ENCODE measurements around the gene PELI3.

PELI3 gene

DNA sequence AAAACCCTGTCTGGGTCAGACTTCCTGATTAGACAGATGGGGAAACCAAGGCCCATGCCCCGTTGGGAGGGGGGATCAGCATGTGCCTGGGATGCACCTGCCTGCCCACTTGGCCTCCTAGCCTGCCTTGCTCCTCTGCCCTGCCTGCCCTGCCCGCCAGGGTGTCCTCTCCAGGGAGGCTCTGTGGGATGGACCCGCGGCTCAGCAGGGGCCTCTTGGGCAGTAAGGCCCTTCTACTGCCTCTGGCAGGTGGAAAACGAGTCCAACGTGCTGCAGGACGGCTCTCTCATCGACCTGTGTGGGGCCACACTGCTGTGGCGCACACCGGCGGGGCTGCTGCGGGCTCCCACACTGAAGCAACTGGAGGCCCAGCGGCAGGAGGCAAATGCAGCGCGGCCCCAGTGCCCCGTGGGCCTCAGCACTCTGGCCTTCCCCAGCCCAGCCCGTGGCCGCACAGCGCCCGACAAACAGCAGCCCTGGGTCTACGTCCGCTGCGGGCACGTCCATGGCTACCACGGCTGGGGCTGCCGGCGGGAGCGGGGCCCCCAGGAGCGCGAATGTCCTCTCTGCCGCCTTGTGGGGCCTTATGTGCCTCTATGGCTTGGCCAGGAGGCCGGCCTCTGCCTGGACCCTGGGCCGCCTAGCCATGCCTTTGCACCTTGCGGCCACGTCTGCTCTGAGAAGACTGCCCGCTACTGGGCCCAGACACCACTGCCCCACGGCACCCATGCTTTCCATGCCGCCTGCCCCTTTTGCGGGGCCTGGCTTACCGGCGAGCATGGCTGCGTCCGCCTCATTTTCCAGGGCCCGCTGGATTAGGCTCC is 8.9 kb downstream of the PELI3 start:
- no peak for DNase-seq (ENCODE audit: low read depth)

GRCh38 chr11:66476173-66476840 is 9.6 kb downstream of the PELI3 start:
- DNase-seq (ENCODE audit: low read depth), result no peak

DNA sequence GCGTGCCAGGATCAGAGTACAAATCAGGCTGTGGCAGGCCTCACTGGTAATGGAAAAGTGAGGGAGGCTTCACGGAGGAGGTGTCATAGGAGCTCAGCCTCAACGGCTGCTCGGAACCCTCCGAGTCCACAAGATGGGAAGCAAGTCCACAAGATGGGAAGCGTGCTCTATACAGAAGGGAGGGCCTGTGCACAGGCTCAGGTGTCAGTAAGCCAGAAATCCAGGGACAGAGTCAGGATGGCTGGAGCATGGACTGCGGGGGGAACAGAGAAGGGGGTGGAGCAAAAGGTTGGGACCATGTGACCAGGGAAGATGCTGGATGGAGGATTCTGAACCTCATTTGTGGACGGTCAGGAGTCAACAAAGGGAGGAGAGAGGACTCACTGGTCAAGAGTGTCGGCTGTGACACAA is 10.1 kb downstream of the PELI3 start:
- DNase-seq (ENCODE audit: low read depth), result no peak

GRCh38 chr11:66477263-66478201 is 10.8 kb downstream of the PELI3 start:
- DNase-seq (ENCODE audit: low read depth), result no peak

DNA sequence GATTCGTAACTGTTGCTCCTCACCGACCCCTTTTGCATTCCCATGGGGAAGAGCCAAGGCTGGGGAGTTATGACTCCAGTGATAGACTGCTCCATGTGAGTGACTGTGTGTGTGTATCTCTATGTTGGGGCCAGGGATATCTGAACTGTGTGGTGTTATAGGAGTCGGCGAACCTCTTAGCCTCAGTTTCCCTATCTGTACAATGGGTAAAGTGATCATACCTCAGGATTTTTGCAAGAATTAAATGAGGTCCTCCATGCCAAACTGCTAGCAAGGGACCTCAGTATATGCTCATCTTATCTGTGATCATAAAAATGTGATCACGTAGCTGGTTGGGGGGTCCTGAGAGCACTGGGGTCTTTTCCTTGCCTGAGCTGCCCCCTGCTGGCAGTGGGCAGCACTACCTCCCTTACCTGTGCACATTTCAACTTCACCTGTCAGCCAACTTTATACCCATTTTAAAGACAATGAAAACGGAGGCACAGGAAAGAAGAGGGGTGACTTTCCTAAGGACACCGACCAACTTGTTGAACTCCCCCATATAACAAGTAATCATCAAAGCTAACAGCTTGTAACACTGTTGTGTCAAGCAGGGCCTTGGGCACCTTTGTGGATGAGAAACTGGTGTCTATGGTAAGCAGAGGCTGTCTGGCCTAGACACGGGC is 12.2 kb downstream of the PELI3 start:
- DNase-seq (ENCODE audit: low read depth), result no peak

DNA sequence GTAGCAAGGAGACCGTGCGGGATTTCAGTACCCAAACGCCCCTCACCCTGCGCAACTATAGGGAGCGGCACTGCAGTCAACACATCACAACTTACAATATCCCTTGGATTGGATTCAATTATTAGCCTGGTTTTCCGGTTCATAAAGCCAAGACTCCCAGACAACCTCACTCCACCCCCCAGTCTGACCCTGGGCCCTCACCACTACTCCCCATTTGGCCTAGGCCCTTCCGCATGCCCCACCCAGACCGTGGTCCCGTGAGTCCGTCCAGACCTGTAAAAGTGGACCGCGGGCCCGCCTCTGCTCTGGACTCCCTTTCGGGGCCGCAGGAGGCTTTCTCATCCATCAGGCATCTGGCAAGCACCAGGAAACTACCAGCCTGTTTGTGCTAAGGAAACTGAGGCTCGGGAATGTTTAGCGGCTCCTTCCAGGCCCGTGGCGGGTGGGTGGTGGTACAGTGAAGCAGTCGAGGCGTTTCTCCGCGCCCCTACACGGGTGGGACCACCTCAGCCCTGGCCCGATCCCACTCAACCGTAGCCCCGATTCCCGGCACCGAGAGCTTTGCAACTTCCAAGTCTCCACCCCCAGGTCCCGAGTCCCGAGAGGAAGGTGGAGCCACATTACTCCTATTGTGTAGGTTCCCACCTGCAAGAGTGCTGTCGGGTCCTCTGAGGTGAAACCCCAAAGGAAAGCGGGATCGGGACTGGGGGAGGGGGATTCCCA is 12.8 kb downstream of the PELI3 start:
- DNase-seq (ENCODE audit: low read depth), result no peak

- peak; percentile 94 for DNase-seq (ENCODE audit: low read depth)
Observed at GRCh38 chr11:66480117-66480938, 13.6 kb downstream of the PELI3 start, which contains the start of gene DPP3. TSS of gene DPP3 (plus strand) at chr11:66480434. CDS start at chr11:66482201, 1,767 bp downstream.

DNA sequence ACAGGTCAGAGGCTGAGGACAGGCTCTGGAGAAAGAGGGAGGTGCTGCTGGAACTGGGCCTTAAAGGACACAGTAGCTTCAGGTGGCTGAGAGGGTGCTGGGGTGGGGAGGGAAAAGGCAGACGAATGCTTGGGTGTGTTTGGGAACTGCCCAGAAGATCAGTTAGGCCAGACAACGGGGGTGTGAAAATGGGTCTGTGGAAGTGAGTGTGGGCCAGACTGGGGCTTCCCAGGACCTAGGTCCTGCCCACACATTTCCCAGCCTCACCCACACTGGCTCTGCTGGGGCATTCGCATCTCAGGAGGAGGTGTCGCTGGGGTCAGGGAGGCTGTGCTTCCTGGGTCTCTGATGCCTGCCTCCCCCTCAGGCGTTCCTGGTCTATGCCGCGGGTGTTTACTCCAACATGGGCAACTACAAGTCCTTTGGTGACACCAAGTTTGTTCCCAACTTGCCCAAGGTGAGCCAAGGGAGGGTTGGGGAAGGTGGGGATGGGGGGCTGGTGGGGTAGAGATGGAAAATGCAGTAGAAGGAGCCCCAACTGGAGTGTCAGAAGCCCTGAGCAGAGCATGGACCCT is 18.2 kb downstream of the PELI3 start:
- no peak for DNase-seq (ENCODE audit: low read depth)

GRCh38 chr11:66488957-66489356 is 22.3 kb downstream of the PELI3 start:
- no peak for DNase-seq (ENCODE audit: low read depth)

GRCh38 chr11:66489636-66490035 is 22.9 kb downstream of the PELI3 start:
- DNase-seq (ENCODE audit: low read depth), result no peak

DNA sequence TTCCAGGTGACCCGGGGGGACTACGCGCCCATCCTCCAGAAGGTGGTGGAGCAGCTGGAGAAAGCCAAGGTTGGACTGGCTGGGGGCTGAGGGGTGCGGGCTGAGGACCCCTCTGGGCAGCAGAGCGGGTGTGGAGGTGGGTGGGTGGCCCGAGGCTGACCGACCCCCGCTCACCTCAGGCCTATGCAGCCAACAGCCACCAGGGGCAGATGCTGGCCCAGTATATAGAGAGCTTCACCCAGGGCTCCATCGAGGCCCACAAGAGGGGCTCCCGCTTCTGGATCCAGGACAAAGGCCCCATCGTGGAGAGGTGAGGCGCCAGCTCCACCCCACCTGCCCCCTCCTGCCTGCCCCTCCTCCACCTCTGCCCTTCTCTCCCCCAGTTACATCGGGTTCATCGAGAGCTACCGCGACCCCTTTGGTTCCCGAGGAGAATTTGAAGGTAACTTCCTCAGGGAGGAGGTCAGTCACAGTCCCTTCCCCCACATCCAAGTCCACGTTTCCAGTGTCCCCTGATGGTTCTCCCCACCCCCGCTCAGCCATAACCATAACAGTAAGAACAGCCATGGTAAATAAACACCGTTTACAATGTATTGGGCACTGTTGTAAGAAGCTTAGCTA is 24.7 kb downstream of the PELI3 start:
- DNase-seq (ENCODE audit: low read depth), result no peak

DNA sequence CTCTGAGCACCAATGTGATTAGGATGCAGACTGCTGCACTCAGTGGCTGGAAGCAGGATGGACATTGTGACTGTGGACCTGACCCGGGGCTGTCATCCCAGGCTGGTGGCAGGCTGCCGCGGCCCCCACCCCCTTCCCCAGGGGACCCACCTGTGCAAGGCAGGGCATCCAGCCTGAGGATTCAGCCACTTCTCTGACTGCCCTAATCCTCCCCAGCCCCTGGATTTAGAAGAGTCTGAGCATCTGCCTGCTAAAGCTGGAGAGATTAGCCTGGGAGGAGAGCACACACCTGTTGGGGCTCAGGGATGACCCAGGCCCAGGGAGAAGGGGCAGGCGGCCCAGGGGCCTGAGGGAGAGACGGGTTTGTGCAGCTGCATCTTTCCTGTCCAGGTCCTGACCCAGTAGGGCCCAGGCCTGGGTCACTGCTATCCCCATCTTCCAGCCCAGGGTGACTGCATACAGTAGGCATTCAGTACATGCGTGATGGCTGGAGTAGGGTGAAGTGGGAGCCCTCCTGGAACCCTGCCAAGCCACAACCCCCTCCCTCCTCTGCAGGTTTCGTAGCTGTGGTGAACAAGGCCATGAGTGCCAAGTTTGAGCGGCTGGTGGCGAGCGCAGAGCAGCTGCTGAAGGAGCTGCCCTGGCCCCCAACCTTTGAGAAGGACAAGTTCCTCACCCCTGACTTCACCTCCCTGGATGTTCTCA is 25.6 kb downstream of the PELI3 start:
- no peak for DNase-seq (ENCODE audit: low read depth)

GRCh38 chr11:66493130-66493529 is 26.4 kb downstream of the PELI3 start:
- DNase-seq (ENCODE audit: low read depth), result no peak

DNA sequence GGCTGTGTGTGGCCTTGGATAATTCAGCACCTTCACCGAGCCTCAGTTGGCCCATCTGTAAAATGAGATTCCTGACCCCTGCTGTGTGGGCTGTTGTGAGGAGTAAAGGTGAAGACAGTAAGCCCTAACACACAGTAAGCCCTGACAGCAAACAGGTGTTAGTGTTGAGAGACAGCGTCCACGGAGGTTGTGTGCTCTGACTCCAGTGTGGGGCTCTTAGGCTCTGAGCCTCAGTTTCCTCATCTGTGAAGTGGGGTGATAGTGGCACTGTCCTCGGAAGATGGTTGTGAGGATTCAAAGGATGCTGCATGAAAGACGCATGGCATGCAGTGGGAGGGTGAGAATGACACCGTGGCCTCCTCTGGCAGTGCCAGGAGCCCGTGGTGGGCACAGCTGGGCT is 27.8 kb downstream of the PELI3 start:
- no peak for DNase-seq (ENCODE audit: low read depth)

DNA sequence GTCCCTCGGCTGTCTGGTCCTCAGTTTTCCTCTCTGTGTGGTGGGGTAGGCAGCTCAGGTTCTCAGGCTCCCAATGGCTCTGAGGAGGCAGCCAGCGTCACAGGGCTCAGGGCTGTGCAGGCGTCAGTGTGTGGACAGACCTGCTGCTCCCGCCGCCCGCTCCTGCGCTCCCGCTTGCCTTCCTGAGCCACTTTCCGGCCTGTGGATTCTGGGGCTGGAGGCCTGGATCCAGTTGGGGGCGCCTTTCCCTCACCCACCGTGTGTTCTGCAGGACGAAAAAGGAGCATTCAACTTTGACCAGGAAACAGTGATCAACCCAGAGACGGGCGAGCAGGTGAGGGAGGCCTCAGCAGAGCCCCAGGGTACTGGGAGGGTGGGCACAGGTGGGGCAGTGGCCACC is 28.2 kb downstream of the PELI3 start:
- no peak for DNase-seq (ENCODE audit: low read depth)

- no peak for DNase-seq (ENCODE audit: low read depth)
Observed at GRCh38 chr11:66495401-66495854, 28.7 kb downstream of the PELI3 start.

- no peak for DNase-seq (ENCODE audit: low read depth)
Observed at GRCh38 chr11:66497206-66497605, 30.5 kb downstream of the PELI3 start.

DNA sequence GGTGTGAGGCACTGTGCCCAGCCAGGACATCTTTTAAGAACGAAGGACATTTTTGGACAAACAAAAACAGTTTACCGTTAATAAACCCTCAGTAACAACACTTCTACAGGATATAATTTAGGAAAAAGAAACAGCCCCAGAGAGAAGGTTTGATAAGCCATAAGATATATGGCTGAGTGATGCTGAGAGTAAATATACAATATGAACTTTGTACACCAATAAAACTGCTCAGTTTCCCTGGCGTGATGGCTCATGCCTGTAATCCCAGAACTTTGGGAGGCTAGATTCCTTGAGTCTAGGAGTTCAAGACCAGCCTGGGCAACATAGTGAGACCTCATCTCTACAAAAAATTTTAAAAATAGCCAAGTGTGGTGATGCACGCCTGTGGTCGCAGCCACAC is 31.8 kb downstream of the PELI3 start:
- no peak for DNase-seq (ENCODE audit: low read depth)

All from activated T-cell treated with anti-CD3 and anti-CD28 coated beads for 24 hours (primary cell).